Omental fat pad (tissue), 4 donors: Measurements from ENCODE around the gene RALY. TPM values are rescaled to one million over a fixed set of nuclear protein-coding genes. Genes with fewer than 3 reads are reported as not detected.

ENCODE experiments used
- ATAC-seq: fragments of 150-250 bp; one replicate; pipeline ENCODE4 v1.9.1; 2016; ENCODE audit warnings: mild to moderate bottlenecking, moderate library complexity; ENCODE audit not compliant: low FRiP score
- DNase-seq: peaks from one replicate; pipeline ENCODE4 v3.0.0-alpha.2; 2019; ENCODE audit warnings: low spot score
- CTCF ChIP-seq, 3 donors: fragments of 450-650 bp; IDR thresholded peaks; one replicate each; pipeline ENCODE4 v1.5.1; 2016 to 2017; ENCODE audit warnings: antibody characterized with exemption in 3 of 3, mild to moderate bottlenecking in 3 of 3, moderate library complexity in 2 of 3
- total RNA-seq, 4 donors: library from RNA; depleted of rRNA; stranded (reverse); fragments of >200 nt; gene quantifications; one replicate each; pipeline ENCODE4 v1.1.0, GENCODE V29; 2016

RALY gene
- total RNA-seq, 4 donors from 2014 or later = 66.4 to 95.4 (median 80.5) TPM

DNA sequence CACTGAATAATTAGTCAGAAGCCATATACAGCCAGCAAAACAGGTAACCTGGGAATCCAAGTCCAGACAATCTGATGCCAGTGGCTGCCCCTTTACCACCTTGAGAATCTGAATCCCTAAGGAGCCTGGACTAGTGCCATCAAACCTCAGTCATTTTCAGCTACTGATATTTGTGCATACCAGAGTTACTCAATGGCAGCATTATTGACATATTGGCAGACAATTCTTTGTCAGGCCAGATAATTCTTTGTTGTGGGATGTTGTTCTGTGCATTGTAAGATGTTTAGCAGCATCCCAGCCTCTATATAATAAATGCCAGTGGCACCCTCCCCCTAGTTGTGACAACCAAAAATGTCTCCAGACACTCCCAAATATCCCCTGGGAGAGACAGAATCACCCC, 121.5 kb downstream of the RALY start:
- no peak for DNase-seq
- ATAC-seq = no peak
- TF ChIP-seq CTCF (IDR thresholded peaks at IDR 0.05) = no peak

GRCh38 chr20:34120213-34120612, 126.5 kb downstream of the RALY start:
- ATAC-seq = no peak
- TF ChIP-seq CTCF (IDR thresholded peaks at IDR 0.05) = no peak
- DNase-seq = no peak

- DNase-seq (no peak), ATAC-seq (no peak)
- TF ChIP-seq CTCF (IDR thresholded peaks at IDR 0.05) = no peak
Measured at GRCh38 chr20:34122274-34122980, 128.7 kb downstream of the RALY start.

GRCh38 chr20:34123309-34123708, 129.6 kb downstream of the RALY start:
- no peak for TF ChIP-seq CTCF (IDR thresholded peaks at IDR 0.05)
- ATAC-seq (no peak), DNase-seq (no peak)

- TF ChIP-seq CTCF (IDR thresholded peaks at IDR 0.05) = no peak
- DNase-seq (no peak), ATAC-seq (no peak)
Measured at GRCh38 chr20:34124469-34125249, 130.9 kb downstream of the RALY start.

- no peak for ATAC-seq
- DNase-seq = no peak
- no peak for TF ChIP-seq CTCF (IDR thresholded peaks at IDR 0.05)
Measured at GRCh38 chr20:34127792-34128191, 134.1 kb downstream of the RALY start.
